ENCODE results near the gene HDAC4.

- TF ChIP-seq CTCF (IDR thresholded peaks at IDR 0.05; ENCODE audit: insufficient read depth, low read depth, low read length), result no peak
- TF ChIP-seq EZH2 (IDR thresholded peaks at IDR 0.05; ENCODE audit: insufficient read depth, low read length), result no peak
Measured at GRCh38 chr2:239323447-239323846, 77.4 kb downstream of the HDAC4 start.
